ENCODE data around the gene MRPL51. TPM values are rescaled to one million over a fixed set of nuclear protein-coding genes. Genes with fewer than 3 reads are reported as not detected.

The MRPL51 gene
- total and polyA plus RNA-seq, 2 donors from 2014 or later = 132 to 268 TPM

DNA sequence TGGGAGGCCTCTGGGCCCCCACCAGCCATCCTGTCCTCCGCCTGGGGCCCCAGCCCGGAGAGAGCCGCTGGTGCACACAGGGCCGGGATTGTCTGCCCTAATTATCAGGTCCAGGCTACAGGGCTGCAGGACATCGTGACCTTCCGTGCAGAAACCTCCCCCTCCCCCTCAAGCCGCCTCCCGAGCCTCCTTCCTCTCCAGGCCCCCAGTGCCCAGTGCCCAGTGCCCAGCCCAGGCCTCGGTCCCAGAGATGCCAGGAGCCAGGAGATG is 40.5 kb upstream of the MRPL51 start:
- DNase-seq = peak in 2 of 5 donors; percentile 92 to 94
- no peak for FAIRE-seq
- peak overlapping the region; percentile 40 to 92 (median 83) for H3K4me3 ChIP-seq (ENCODE audit: low read length in 3 of 3)
- no peaks in the 10 kb centered on the region for H3K27me3 ChIP-seq (ENCODE audit: control insufficient read depth, insufficient read depth, low read length)
- intact Hi-C loops (cut with DNase I) = no loop called here
- TF ChIP-seq, protein P1, sequence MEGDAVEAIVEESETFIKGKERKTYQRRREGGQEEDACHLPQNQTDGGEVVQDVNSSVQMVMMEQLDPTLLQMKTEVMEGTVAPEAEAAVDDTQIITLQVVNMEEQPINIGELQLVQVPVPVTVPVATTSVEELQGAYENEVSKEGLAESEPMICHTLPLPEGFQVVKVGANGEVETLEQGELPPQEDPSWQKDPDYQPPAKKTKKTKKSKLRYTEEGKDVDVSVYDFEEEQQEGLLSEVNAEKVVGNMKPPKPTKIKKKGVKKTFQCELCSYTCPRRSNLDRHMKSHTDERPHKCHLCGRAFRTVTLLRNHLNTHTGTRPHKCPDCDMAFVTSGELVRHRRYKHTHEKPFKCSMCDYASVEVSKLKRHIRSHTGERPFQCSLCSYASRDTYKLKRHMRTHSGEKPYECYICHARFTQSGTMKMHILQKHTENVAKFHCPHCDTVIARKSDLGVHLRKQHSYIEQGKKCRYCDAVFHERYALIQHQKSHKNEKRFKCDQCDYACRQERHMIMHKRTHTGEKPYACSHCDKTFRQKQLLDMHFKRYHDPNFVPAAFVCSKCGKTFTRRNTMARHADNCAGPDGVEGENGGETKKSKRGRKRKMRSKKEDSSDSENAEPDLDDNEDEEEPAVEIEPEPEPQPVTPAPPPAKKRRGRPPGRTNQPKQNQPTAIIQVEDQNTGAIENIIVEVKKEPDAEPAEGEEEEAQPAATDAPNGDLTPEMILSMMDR (IDR thresholded peaks at IDR 0.05; ENCODE audit: borderline replicate concordance, extremely low read depth, insufficient read depth) = no peak
- peak overlapping the region; percentile 99 for H3K27ac ChIP-seq (ENCODE audit: low read depth in 2 of 2, low read length in 2 of 2)
- H3K9ac ChIP-seq (ENCODE audit: low read length in 3 of 3) = peak overlapping the region in 2 of 3 donors; percentile 63 to 90
- peaks cover 2 to 36% (median 23%) of the 10 kb centered on the region in 3 donors for H3K36me3 ChIP-seq (ENCODE audit: control insufficient read depth in 2 of 3, insufficient read depth in 3 of 3, low read length in 3 of 3)
- peaks cover 0 to 29% (median 17%) of the 10 kb centered on the region in 3 donors for H3K4me1 ChIP-seq (ENCODE audit: control insufficient read depth in 2 of 3, insufficient read depth in 2 of 3, low read depth in 1 of 3, low read length in 3 of 3)
- no peaks in the 10 kb centered on the region for H3K9me3 ChIP-seq (ENCODE audit: control insufficient read depth in 2 of 3, insufficient read depth in 1 of 3, low read length in 3 of 3)

DNA sequence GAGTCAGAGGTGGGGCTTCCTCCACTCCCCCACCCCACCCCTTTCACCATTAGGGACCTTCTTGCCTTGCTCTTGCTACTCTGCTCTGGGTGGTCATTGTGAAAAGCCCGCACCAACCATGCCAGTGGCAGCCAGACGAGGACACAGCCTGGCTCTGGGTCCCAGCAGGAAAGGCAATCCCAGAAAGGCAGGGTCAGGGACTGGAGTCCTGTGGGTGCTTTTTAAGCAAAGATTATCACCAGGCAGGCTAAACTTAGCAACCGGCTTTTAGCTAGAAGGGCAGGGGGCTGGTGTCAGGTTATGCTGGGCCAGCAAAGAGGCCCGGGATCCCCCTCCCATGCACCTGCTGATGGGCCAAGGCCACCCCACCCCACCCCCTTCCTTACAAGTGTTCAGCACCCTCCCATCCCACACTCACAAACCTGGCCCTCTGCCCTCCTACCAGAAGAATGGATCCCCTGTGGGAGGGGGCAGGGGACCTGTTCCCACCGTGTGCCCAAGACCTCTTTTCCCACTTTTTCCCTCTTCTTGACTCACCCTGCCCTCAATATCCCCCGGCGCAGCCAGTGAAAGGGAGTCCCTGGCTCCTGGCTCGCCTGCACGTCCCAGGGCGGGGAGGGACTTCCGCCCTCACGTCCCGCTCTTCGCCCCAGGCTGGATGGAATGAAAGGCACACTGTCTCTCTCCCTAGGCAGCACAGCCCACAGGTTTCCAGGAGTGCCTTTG is 40.0 kb upstream of the MRPL51 start:
- peak overlapping the region in 2 of 3 donors; percentile 5 to 90 for H3K9ac ChIP-seq (ENCODE audit: low read length in 3 of 3)
- peak overlapping the region; percentile 40 to 92 (median 83) for H3K4me3 ChIP-seq (ENCODE audit: low read length in 3 of 3)
- FAIRE-seq (no peak), DNase-seq (peak; percentile 84 to 92 (median 91))
- intact Hi-C loops (cut with DNase I) = no loop called here
- H3K27me3 ChIP-seq (ENCODE audit: control insufficient read depth, insufficient read depth, low read length) = no peaks in the 10 kb centered on the region
- H3K36me3 ChIP-seq (ENCODE audit: control insufficient read depth in 2 of 3, insufficient read depth in 3 of 3, low read length in 3 of 3) = peaks cover 2 to 31% (median 20%) of the 10 kb centered on the region in 3 donors
- TF ChIP-seq, protein P1 (IDR thresholded peaks at IDR 0.05; ENCODE audit: borderline replicate concordance, extremely low read depth, insufficient read depth) = no peak
- H3K4me1 ChIP-seq (ENCODE audit: control insufficient read depth in 2 of 3, insufficient read depth in 2 of 3, low read depth in 1 of 3, low read length in 3 of 3) = peaks cover 0 to 29% (median 17%) of the 10 kb centered on the region in 3 donors
- peak overlapping the region; percentile 99 for H3K27ac ChIP-seq (ENCODE audit: low read depth in 2 of 2, low read length in 2 of 2)
- H3K9me3 ChIP-seq (ENCODE audit: control insufficient read depth in 2 of 3, insufficient read depth in 1 of 3, low read length in 3 of 3) = no peaks in the 10 kb centered on the region

DNA sequence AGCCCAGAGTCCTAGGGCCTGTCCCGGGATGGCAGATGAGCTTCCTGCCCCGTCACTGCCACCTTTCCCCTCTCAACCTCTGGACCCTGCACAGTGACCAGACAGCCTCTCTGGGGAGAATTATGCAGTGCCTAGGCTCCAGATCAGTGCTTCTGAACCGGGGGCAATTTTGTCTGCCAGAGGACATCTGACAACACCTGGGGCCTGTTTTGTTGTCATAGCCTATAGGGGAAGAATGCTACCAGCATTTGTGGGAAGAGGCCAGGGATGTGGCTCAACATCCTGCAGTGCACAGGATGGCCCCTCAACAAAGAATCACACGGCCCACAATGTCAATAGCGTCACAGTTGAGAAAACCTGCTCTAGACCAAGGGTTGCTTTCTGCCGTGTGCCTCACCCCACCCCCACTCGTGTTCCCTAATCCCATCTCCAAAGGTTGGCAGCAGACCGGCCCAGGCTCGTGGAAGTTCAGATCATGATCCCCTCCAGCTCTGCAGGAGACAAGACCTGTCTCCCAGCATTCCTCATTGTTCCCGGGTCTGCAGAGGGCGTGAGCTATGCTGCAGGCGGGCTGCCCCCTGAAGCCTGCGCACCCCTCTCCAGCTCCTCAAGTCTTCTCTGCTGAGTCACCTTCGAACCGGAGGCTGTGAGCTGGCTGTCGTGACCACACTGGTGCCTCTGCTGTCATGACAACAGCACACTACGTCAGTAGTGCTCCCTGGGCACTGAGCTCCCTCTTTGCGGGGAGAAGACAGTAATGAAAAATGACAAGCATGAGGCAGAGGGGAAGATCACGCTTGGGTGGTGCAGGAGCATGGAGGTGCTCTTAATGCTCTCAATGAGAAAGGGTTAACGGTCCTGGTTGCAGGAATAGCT is 39.2 kb upstream of the MRPL51 start:
- no peak for FAIRE-seq
- H3K9me3 ChIP-seq (ENCODE audit: control insufficient read depth in 2 of 3, insufficient read depth in 1 of 3, low read length in 3 of 3) = no peaks in the 10 kb centered on the region
- peak overlapping the region in 2 of 3 donors; percentile 55 to 92 for H3K4me3 ChIP-seq (ENCODE audit: low read length in 3 of 3)
- peaks cover 0 to 29% (median 17%) of the 10 kb centered on the region in 3 donors for H3K4me1 ChIP-seq (ENCODE audit: control insufficient read depth in 2 of 3, insufficient read depth in 2 of 3, low read depth in 1 of 3, low read length in 3 of 3)
- H3K36me3 ChIP-seq (ENCODE audit: control insufficient read depth in 2 of 3, insufficient read depth in 3 of 3, low read length in 3 of 3) = peaks cover 2 to 32% (median 25%) of the 10 kb centered on the region in 3 donors
- H3K9ac ChIP-seq (ENCODE audit: low read length in 3 of 3) = peak overlapping the region in 1 of 3 donors; percentile 90
- peak overlapping the region; percentile 99 for H3K27ac ChIP-seq (ENCODE audit: low read depth in 2 of 2, low read length in 2 of 2)
- peak; percentile 75 to 90 (median 84) for DNase-seq
- intact Hi-C loops (cut with DNase I) = no loop called here
- TF ChIP-seq, protein P1 (IDR thresholded peaks at IDR 0.05; ENCODE audit: borderline replicate concordance, extremely low read depth, insufficient read depth) = no peak
- no peaks in the 10 kb centered on the region for H3K27me3 ChIP-seq (ENCODE audit: control insufficient read depth, insufficient read depth, low read length)
